Measurements from ENCODE around the gene RAD51B.

The RAD51B gene

DNA sequence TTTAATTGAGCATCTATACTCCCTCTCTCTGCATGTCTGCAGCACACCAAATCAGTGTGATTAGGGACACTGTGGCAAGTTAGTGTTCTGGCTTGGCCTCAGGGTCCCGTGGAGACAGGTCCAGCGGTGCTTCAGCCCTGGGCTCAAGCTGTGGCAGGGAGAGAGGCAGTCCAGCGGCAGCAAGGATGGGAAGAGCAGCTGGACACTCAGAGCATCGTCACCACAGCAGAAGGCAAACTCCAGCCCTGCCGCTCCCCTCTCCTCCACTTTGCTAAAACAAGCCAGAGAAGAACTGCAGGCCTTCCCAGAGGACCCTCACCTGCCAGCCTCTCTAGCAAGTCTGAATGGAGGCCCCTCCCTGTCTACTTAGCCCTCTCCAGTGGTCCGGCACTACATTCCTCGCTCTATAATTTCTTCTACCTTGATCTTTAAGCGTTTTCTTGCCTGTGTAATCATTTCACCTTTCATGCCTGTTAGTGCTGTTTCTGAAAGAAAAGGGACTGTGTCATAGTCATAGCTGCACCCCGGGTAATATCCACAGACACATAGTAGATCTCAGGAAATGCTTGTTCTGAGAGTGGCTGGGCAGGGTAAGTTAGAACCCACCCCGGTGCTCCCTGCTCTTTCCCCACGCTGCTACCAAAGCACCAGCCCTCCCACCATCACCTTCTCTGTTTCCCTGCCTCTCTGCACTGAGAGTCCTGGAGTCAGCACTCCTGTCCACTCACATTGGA lies 951.1 kb downstream of the RAD51B start:
- no peak for DNase-seq (ENCODE audit: low read depth in 2 of 2)

DNA sequence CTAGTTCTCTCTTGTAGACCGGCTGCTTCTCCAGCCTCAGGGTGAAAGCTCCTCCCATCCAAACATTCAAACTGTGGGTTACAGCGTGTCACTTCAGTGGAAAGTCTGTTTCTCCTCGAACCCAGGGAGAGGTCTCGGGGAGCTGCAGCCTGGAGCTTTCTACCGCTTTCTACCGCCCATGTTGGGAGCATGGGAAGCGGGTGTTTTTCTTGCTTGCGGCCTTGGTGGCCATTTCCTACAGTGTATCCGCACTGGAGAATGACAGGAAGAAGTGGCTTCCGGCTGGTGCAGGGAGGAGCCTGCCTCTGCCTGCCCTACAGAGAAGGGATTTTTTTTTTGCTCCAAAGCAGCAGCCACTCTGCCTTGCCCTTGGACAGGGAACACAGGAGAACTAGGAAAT lies 952.1 kb downstream of the RAD51B start:
- no peak for DNase-seq (ENCODE audit: low read depth in 2 of 2)

DNA sequence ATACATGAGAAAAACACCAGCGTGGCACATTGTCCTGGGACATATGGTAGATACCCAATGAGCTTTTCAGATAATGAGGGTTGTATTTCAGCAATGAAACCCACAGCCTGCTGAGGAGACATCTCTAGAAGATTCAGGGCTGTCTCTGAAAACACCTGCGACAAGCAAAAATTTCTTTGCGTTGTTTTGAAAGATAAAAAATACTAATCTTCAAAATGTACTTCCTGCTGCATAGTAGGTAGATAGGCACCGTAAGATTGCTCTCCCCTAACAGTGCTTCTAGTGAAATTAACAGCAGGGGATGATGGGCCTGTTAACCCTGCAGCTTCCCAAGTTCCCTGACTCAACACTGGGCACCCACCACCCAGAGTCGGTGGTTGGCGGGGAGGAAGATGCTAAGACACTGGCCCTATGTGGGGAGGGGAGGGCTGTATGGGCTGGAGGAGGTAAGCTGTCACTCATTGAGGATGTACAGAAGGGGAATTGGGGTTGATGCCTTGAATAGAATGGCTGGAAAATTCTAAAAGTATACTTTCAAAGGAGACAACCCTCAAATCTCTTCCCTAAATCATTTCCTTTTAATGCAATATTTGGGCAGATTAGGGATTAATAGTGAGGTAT lies 953.3 kb downstream of the RAD51B start:
- no peak for DNase-seq (ENCODE audit: low read depth in 2 of 2)

DNA sequence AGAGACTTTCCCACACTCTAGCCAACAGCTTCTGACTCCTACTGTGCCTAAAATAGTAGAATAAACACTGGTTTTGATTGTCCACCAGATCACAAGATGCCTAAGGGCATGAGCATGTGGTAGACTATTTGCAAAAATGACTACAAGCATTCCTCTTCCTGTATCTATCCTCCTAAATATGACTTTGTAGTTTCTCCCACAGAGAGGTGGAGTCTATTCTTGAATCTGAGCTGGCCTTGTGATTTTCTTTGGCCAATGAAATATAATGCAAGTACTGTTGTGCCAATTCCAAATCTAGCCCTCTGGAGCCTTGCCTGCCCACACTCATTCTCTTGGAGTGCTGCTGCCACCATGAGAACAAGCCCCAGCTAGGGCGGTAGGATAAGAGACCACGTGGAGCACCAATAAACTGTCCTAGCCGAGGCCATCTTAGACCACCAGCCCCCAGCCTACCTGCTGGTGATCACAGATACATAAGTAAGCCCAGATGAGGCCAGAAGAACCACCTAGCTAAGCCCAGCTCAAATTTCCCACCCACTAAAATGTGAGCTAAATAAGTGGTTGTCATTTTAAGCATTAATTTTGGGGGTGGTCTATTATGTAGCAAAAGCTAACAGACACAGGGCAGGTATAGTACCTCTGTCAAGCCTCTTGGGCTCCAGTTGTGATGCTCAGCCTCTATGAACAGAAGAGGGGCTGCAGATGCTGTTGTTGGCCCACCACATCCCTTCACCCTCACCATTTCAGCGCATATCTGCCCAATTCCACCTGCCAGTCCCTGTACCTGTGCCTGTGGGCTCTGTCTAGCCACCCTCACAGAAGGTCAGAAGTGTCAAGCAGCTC lies 955.4 kb downstream of the RAD51B start:
- no peak for DNase-seq (ENCODE audit: low read depth in 2 of 2)

DNA sequence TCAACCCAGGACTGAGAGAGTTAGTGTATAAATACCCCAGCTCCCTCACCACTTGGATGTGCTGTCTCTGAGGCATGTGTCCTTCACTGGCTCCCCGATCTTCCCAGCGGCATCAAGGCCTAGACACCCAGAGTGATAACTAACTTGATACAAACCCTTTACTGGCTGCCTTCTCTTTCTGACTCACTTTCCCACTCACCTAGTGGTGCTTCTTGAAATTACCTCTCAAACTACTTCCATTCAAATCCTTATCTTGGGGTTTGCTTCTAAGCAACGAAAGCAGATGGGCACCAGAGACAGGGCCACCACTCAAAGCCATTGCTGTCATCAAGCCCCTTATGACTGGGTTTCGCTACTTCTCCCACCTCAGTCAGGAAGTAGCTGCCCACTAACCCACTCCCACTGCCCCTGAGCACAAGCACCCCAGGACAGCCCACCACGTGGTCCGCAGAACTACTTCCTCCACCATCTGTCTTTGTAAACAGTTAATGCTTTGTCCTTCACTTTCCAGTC lies 956.1 kb downstream of the RAD51B start:
- no peak for DNase-seq (ENCODE audit: low read depth in 2 of 2)

DNA sequence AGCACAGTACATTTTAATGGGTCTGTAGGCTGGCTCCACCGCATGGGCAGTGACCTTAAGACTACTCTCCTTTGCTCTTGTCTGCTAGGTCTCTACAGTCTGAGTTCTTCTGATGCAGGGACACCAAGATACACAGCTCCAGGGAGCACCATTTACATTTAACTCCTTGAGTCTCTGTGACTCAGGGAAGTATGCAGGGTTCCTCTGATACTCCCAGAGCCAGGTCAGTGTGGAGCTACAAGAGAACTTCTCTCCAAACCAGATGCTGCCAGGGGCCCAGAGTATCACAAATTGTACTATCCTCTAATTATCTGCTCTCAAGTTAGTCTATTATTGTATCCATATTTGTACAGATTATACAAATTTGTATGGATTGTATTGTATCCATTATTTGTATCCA lies 958.1 kb downstream of the RAD51B start:
- no peak for DNase-seq (ENCODE audit: low read depth in 2 of 2)

Data from stimulated activated CD8-positive, alpha-beta memory T cell treated with anti-CD3 and anti-CD28 coated beads, Interleukin-2, amount 100 ng/mL, for 48 hours (primary cell).